HG03571 (cell line): ENCODE results near the gene PUS7.
A peak's percentile ranks its signal among the peaks of the same experiment; 100 is the strongest.
"Not testable (repeated sequence)": the region's sequence is repeated elsewhere in the genome, so short reads cannot be mapped to it uniquely, and the experiment has no call there.

ENCODE experiments used
- ATAC-seq: cut with Tn5 transposase; IDR thresholded peaks from one replicate; pipeline ENCODE4 v1.9.1; 2021; ENCODE audit not compliant: unreplicated experiment

PUS7 gene

GRCh38 chr7:105521717-105522463 is at the start of gene PUS7:
PUS7 (minus strand) TSS chr7:105522271; CDS start chr7:105508512, 13,759 bp downstream.
- peak; percentile 81 for ATAC-seq

GRCh38 chr7:105567821-105568220 is 45.8 kb upstream of the PUS7 start:
- ATAC-seq, result no peak

GRCh38 chr7:105567024-105567423 is 45.0 kb upstream of the PUS7 start:
- no peak for ATAC-seq

- no peak for ATAC-seq
Measured at GRCh38 chr7:105565190-105565589, 43.1 kb upstream of the PUS7 start.

- ATAC-seq, result no peak
Measured at GRCh38 chr7:105559926-105560325, 37.9 kb upstream of the PUS7 start.

- no peak for ATAC-seq
Measured at GRCh38 chr7:105538339-105538738, 16.3 kb upstream of the PUS7 start.

GRCh38 chr7:105532709-105533460 is 10.8 kb upstream of the PUS7 start:
- ATAC-seq, result no peak

GRCh38 chr7:105531792-105532671 is 10.0 kb upstream of the PUS7 start, which contains the start of gene RINT1:
RINT1 (plus strand) TSS chr7:105532201; CDS start chr7:105532316, 115 bp downstream.
- peak; percentile 93 for ATAC-seq

- no peak for ATAC-seq
Measured at GRCh38 chr7:105530546-105530945, 8.5 kb upstream of the PUS7 start.

GRCh38 chr7:105530126-105530525 is 8.1 kb upstream of the PUS7 start:
- no peak for ATAC-seq

- ATAC-seq, result not testable (repeated sequence)
Measured at GRCh38 chr7:105527737-105528136, 5.7 kb upstream of the PUS7 start.

GRCh38 chr7:105524840-105525239 is 2.8 kb upstream of the PUS7 start:
- no peak for ATAC-seq

- ATAC-seq, result not testable (repeated sequence)
Measured at GRCh38 chr7:105524423-105524822, 2.4 kb upstream of the PUS7 start.

- peak; percentile 34 for ATAC-seq
Measured at GRCh38 chr7:105521027-105521716, 899 bp downstream of the PUS7 start.

GRCh38 chr7:105520620-105521019 is 1.5 kb downstream of the PUS7 start:
- ATAC-seq, result not testable (repeated sequence)

- ATAC-seq, result no peak
Measured at GRCh38 chr7:105519353-105519752, 2.7 kb downstream of the PUS7 start.

GRCh38 chr7:105515610-105516009 is 6.5 kb downstream of the PUS7 start:
- not testable (repeated sequence) for ATAC-seq

GRCh38 chr7:105512926-105513526 is 9.0 kb downstream of the PUS7 start:
- no peak for ATAC-seq

- no peak for ATAC-seq
Measured at GRCh38 chr7:105512415-105512814, 9.7 kb downstream of the PUS7 start.

GRCh38 chr7:105502173-105502572 is 19.9 kb downstream of the PUS7 start:
- no peak for ATAC-seq
